Head of caudate nucleus (tissue), 42 donors: Measurements from ENCODE around the gene KLC3.
"Not testable (repeated sequence)": the region's sequence is repeated elsewhere in the genome, so short reads cannot be mapped to it uniquely, and the experiment has no call there.

Source experiments
- DNase-seq, 42 donors: peaks; one replicate each; pipeline versions ENCODE4 v3.0.0 to v3.0.0-alpha.2; 2020 to 2021; ENCODE audit warnings: mixed read lengths in 7 of 42
- intact Hi-C: fragments of 100-400 bp; cut with DNase I; formaldehyde crosslinking; loops from one replicate; pipeline ENCODE4 v1.15.0; 2022

The KLC3 gene

DNA sequence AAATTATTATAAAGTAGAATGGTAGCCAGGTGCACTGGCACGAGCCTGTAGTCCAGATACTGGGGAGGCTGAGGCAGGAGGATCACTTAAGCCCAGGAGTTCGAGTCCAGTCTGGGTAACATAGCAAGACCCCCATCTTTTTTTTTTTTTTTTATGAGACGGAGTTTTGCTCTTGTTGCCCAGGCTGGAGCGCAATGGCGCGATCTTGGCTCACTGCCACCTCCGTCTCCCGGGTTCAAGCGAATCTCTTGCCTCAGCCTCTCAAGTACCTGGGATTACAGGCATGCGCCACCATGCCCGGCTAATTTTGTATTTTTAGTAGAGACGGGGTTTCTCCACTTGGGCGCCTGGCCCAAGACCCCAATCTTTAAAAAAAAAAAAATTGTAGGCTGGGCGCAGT is 28.3 kb upstream of the KLC3 start:
- intact Hi-C loops, DNase-seq: not testable (repeated sequence)

DNA sequence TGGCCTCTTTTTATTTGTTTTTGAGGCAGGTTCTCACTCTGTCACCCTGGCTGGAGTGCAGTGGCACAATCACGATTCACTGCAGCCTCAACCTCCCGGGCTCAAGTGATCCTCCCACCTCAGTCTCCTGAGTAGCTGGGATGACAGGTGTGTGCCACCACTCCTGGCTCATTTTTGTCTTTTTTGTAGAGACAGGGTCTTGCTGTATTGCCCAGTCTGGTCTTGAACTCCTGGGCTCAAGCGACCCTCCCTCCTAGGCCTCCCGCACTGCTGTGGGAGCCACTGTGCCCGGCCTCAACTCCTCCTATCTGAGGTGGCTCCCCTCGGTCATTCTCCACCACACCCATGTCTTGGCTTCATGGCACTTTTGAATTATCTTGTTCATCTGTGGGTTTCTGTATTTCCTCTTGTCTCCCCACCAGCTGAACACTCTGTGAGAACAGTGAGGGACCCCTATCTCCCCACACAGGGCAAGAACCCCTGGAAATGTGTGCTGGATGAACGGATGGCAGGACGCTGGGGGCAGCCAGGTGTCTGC is 25.8 kb upstream of the KLC3 start:
- intact Hi-C loops: no loop called here
- no peak for DNase-seq

DNA sequence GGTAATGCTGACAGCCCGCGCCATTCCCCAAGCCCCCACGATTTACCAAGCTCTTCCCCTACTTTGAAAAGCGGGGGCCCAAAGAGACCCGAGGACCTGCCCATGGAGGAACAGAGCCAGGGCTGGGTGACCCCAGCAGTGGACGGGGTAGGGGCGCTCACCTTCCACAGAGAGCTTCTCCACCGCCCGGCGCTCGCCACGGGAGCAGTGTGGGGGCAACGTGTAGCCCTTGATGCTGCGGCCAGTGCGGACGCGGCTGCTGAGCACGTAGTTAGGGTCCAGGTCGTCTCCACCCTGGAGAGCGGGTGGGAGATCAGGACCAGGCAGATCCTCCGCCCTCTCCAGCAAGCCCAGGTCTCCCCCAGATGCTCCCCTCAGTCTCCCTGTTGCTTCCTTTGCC is 25.2 kb upstream of the KLC3 start:
- intact Hi-C loops: no loop called here
- DNase-seq: no peak

DNA sequence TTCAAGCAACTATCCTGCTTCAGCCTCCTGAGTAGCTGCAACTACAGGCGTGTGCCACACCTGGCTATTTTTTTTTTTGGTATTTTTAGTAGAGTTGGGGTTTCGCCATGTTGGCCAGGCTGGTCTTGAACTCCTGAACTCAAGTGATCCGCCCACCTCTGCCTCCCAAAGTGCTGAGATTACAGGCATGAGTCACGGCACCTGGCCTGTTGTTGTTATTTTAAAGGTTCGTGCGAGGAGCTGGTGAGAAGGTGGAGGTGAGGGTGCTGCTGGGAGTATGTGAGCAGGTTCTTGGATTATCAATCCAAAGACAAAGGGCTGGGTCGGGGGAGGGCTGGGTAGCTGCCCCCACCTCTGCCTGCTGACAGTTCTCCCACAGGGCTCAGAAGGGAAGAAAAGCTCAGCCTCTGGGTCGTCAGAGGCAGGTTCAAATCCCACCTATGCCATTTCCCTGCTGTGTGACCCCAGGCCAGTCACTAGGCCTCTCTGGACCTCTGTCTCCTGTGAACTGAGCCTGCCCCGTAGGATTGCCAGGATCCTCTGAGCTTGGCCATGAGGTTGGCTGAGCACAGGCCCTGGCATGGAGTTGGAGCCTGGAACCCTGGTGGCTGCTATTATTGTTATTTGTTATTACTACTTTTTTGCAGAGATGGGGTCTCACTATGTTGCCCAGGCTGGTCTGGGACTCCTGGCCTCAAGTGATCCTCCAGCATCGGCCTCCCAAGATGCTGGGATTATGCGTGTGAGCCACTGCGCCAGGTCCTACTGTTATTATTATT is 19.4 kb upstream of the KLC3 start:
- DNase-seq: peak in 15 of 42 donors; percentile 7 to 60 (median 27)
- intact Hi-C loops: no loop called here

DNA sequence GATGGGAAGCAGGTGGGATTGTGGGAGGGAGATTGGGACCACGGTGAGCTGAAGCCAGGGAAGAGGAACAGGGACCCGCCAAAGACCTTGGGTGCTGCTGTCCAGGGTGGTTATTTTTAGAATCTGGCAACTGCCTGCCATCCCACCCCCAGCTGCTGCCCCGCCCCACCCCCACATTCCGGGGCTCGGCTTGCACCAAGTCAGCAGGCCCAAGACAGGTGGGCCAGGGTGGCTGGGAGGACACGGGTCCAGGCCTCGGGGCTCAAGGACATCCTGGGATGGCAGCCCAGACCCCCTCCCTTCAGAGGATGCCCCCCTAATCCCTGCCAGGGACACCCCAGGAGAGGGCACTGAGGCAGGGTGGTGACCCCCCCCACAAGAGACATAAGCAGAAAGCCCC is 18.7 kb upstream of the KLC3 start:
- intact Hi-C loops: no loop called here
- no peak for DNase-seq

DNA sequence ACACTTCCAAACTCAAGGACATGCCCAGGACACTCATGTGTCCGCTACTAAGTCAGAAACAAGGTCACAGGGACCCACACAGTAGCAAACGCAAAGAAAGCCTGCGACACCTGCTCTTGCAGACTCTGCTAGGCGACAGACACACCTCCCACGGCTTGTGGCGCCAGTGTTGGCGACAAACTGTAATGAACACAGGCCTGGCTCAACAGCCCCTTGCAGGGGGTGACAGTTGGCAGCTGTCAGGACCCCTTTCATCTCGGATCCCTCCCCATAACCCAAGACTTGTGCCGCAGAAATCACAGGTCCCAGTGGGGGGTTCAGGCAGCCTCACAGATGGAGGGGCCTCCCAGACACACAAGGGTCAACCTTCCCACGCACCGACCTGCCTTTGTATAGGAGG is 18.2 kb upstream of the KLC3 start:
- peak in 1 of 42 donors; percentile 26 for DNase-seq
- intact Hi-C loops: no loop called here

DNA sequence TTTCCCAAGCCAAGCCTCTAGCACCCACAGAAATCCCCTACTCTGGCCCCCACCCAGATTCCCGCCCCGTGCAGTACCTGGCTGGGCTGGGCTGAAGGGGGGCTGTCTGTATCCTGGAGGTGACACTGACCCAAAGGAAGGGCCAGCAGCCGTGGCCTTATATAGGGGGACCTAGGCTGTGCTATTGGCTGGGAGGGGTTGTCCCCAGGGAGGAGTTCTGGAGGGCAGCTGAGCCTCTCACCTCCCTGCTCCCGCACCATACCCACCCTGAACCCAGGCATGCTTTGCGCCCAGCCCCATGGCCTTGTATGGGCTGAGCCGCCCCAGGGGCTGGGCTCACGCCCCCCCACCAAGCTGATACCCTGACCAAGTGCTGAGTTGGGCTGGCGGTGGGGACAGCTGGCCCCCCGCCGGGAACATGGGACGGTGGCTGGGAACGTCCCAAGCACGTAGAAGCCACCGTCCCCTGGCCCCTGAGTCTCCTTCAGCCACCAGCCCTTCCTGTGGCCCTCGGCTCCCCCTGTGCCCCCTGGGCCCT is 17.7 kb upstream of the KLC3 start, which contains the start of gene CKM:
Gene CKM, minus strand, starts transcription at position 132 of the 538 bp plus-strand sequence. CDS start 3,162 bp downstream, outside the sequence.
- no peak for DNase-seq
- intact Hi-C loops: no loop called here

DNA sequence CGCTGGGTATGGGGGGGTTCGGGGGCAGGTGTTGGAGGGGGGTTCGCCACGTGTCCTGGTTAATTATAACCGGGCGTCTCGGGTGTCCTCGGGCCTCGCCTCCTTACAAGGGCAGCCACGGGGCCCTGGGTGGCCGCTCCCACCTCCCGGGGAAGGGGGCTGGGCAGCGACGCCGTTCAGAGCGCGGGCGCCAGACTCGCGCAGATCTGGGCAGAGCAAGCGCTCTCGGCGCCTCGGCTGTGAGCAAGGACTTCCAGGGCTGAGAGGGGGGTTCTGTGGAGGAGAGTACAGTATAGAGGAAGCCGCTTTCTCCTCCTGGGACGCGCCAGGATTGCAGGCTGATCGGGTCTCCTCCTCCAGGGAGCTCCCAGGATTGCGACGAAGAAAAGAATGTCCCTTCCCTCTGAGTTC is 16.9 kb upstream of the KLC3 start:
- intact Hi-C loops: no loop called here
- DNase-seq: peak in 5 of 42 donors; percentile 19 to 40 (median 30)

DNA sequence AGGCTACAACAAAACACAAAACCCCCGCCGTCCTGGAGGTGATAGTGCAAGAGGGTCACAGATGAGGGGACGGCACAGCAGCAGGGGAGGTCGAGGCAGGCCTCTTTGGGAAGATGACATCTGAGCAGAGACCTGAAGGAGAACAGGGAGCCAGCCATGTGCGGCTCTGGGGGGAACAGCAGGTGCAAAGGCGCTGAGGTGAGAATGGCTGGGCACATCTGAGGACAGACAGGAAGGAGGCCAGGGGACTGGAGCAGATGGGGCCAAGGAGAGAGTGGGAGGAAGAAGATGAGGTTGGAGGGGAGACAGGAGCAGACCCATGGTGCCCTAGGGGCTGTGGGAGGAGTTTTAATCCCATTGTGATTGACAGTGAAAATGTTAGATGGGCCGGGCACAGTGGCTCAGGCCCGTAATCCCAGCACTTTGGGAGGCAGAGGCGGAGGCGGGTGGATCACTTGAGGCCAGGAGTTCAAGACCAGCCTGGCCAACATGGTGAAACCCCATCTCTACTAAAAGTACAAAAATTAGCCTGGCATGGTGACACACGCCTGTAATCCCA is 16.1 kb upstream of the KLC3 start:
- DNase-seq: no peak
- intact Hi-C loops: no loop called here

DNA sequence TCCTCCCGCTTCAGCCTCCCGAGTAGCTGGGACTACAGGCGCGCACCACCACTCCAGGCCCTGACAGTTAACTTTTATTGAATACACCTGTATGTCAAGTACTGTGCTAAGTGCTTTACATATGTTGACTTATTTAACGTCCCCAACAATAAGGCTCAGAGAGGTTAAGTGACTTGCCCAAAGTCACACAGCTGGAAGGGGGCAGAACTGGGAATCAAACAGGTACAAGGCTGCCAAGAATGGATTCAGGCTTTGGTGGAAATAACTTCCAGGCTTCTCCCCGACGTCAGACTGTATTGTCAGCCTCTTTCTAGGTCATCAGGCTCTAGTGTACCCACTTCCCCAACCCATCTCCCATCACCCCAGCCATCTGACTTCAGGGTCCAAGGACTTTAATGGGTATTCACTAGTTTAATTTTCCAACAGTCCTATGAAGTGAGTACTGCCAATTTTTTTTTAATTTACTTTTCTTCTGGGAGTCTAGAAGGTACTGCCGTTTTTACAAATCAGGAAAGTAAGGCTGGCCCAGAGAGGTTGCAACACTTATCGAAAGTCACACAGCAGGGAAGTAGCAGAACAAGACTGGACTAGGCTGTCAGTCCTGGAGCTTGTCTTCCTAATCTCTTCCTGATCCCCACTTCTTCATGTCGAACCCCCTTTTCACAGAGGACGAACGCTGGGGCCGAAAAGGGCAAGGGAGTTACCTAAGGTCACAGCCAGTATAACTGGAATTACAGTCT is 13.0 kb upstream of the KLC3 start:
- intact Hi-C loops: no loop called here
- DNase-seq: no peak

DNA sequence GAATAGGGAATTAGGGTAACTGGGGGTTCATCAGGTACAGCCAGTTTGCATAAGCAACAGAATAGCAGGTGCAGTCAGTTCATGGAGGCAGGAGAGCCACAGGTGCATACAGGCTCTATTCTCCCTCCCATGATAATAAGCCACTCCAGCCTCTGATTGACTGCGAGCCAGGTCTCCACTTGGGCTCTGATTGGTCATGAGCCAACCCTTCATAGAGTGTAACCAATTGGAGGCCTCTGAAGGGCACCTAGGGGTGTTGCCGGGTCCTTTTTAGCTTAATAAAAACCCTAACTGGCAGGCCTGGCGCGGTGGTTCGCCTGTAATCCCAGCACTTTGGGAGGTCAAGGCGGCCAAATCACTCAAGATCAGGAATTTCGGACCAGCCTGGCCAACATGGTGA is 9.1 kb upstream of the KLC3 start:
- DNase-seq: no peak
- intact Hi-C loops: no loop called here

DNA sequence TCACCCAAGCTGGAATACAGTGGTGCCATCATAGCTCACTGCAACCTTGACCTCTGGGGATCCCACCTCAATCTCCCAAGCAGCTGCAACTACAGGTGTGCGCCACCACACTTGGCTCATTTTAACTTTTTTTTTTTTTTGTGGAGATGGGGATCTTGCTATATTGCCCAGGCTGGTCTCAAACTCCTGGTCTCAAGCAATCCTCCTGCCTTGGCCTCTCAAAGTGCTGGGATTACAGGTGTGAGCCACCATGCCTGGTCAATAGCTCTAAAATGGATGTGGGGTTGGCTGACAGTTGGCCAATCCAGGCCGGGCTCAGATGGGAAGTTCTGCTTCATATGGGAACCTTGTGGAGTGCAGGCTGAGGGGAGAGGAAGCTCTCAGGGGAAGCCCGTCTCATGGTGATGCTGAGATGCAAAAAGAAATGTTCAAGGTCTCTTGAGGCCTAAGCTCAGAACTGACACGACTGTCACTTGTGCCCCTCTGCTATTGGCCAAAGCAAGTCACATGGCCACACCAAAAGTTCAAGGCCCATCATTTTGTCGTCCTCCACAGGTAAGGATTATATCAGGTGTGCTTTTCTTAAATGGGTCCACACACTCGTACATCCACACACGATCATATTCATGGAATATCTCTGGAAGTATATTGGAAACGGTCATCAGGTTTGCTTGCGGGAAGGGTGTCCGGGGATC is 6.8 kb upstream of the KLC3 start:
- intact Hi-C loops: no loop called here

DNA sequence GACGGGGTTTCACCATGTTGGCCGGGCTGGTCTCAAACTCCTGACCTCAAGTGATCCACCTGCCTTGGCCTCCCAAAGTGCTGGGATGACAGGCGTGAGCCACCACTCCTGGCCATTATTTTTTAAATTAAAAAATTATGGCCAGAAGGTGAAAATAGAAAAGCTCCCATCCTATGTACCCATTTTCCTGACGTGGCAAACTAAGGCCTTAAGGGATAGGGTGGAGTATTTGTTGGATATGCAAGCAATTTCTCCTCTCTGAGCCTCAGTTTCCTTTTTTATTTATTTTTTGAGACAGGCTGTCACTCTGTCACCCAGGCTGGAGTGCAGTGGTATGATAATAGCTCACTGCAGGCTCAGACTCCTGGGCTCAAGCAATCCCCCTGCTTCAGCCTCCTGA is 5.7 kb upstream of the KLC3 start:
- intact Hi-C loops, DNase-seq: not testable (repeated sequence)

More for the DNA sequence above, 6.8 kb upstream of the KLC3 start:
- DNase-seq: no peak

DNA sequence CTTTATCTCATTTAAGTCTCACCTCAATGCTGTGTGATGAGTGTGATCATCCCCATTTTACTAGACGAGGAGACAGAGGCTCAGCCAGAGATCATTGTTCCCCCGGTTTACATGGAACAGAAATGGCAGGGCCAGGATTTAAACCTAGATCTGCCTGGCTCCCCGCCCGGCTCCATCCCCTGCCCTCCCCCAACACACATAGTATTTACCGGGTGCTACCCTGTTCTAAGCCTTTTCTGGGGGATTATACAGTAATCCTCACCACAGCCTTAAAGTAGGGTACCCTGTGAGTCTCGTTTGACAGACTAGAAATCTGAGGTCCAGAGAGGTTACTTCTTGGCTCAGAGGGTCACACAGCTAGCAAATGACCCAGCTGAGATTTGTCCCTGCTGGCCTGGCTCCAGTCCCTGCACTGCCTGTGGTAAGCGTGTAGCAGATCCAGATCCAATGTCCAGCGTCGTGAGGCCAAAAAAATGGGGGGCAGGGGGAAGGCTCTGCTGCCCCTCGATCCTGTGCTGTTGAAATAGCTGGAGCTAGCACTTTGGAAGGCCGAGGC is 3.8 kb upstream of the KLC3 start:
- intact Hi-C loops: no loop called here
- DNase-seq: no peak

DNA sequence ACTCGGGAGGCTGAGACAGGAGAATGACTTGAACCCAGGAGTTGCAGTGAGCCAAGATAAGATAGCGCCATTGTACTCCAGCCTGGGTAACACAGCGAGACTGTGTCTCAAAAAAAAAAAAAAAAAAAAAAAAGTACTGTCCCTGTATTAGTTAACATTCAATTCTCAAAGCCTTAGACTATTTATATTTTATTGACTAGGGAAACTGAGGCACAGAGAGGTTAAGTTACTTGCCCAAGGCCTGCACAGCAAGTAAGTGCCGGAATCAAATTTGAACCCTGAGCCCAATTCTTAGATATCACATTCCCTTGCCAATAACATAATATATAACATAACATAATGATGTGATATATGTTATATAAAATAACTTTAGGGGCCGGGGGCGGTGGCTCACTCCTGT is 921 bp upstream of the KLC3 start:
- no peak for DNase-seq
- intact Hi-C loops: no loop called here

DNA sequence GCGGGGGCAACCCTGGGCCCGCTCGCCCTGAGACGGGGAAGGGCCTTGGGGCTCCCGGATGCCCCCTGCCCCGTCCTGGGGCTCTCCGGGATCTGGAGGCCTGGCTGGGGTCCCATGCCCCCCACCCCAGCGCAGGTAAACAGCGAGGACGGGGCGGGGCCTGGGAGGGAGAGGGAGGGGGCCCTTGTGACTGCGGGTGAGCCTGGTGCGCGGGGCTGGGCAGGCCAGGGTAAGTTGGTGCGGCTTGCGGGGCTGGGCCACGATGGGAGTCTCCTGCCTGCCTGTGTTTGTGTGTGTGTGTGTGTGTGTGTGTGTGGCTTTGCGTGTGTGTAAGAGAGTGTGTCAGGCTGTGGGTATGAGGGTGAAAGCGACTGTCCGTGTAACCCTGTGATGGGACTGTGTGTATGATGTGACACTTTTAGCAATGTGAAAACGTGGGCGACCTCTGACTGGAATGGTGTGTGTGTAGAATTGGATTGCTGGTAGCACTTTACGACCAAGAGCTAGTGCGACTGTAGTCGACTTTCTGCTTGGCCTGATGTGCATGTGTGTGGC is 426 bp downstream of the KLC3 start:
- intact Hi-C loops: no loop called here
- DNase-seq: no peak

DNA sequence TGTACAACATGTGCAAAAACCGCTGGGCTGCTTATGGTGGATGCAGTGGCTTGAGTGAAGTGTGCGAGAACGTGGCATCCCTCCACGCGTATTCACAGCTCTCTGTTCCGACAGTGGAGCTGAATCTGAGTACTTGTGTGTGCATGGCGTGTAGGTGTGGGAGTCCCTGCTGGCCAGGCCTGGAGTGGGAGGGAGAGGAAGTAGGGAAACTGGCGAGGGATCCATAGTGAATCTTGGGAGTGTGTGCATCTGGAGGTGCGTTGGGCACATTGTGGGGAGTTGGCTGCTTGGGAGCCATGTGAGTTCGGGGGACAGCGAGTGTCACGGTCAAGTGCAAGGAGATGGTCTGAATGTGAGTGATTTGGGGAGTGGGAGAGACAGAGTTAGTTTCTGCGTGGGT is 2.4 kb downstream of the KLC3 start:
- intact Hi-C loops: no loop called here
- no peak for DNase-seq
